Stimulated activated CD4-positive, alpha-beta T cell treated with anti-CD3 and anti-CD28 coated beads, Interleukin-1b, Interleukin-23, amount 100 ng/mL, for 4 hours (primary cell): ENCODE data around the gene PNPT1.
"Not testable (repeated sequence)": the region's sequence is repeated elsewhere in the genome, so short reads cannot be mapped to it uniquely, and the experiment has no call there.

Source experiments
- DNase-seq, 2 donors: peaks; one replicate each; pipeline ENCODE4 v3.0.0-alpha.2; 2020; ENCODE audit warnings: low read depth in 2 of 2

PNPT1 gene

GRCh38 chr2:55596795-55597194 lies 96.8 kb downstream of the PNPT1 start:
- not testable (repeated sequence) for DNase-seq

GRCh38 chr2:55595536-55595935 lies 98.1 kb downstream of the PNPT1 start:
- no peak for DNase-seq

- no peak for DNase-seq
These were observed 101.5 kb downstream of the PNPT1 start for GRCh38 chr2:55592130-55592529.

- no peak for DNase-seq
These were observed 102.7 kb downstream of the PNPT1 start for GRCh38 chr2:55590810-55591440.

- no peak for DNase-seq
These were observed 108.1 kb downstream of the PNPT1 start for GRCh38 chr2:55585451-55586080.
